ENCODE data around the gene RUVBL2.
"Not testable (repeated sequence)": the region's sequence is repeated elsewhere in the genome, so short reads cannot be mapped to it uniquely, and the experiment has no call there.

RUVBL2 gene

GRCh38 chr19:49039736-49040135 lies 46.0 kb downstream of the RUVBL2 start:
- H3K27me3 ChIP-seq; H3K36me3 ChIP-seq; H3K27ac ChIP-seq; H3K9ac ChIP-seq; H3K4me3 ChIP-seq; H4K20me1 ChIP-seq; H3K9me3 ChIP-seq (replicated peaks in 1 of 11): not testable (repeated sequence)
- peaks cover 0 to 13% (median 0%) of the 10 kb centered on the region in 10 experiments; a peak in 7 of 20 replicates for H3K4me1 ChIP-seq
- peak overlapping the region in 5 of 11 experiments; percentile 3 to 26 (median 10); a peak in 3 of 22 replicates for H3K4me2 ChIP-seq

GRCh38 chr19:49042177-49042576 lies 48.5 kb downstream of the RUVBL2 start:
- TF ChIP-seq Cebpa-rat (IDR thresholded peaks at IDR 0.05): no peak
- H3K36me3 ChIP-seq: no peaks in the 10 kb centered on the region

GRCh38 chr19:49042666-49043065 lies 49.0 kb downstream of the RUVBL2 start:
- H3K9ac ChIP-seq; H3K4me3 ChIP-seq; H4K20me1 ChIP-seq; H3K4me2 ChIP-seq; H3K36me3 ChIP-seq; H3K27ac ChIP-seq; H3K27me3 ChIP-seq; H3K9me3 ChIP-seq (replicated peaks in 1 of 11): not testable (repeated sequence)
- H3K4me1 ChIP-seq: peaks cover 0 to 13% (median 0%) of the 10 kb centered on the region in 10 experiments; a peak in 7 of 20 replicates

More at GRCh38 chr19:49042177-49042576, 48.5 kb downstream of the RUVBL2 start:
- no peak overlapping the region for H3K4me3 ChIP-seq
- H3K4me1 ChIP-seq: peaks cover 0 to 13% (median 0%) of the 10 kb centered on the region in 10 experiments; a peak in 7 of 20 replicates
- no peak overlapping the region for H3K9ac ChIP-seq
- H4K20me1 ChIP-seq: no peaks in the 10 kb centered on the region
- no peak overlapping the region for H3K4me2 ChIP-seq
- no peaks in the 10 kb centered on the region for H3K9me3 ChIP-seq (replicated peaks in 1 of 11)
- H3K27ac ChIP-seq: no peak overlapping the region
- no peaks in the 10 kb centered on the region for H3K27me3 ChIP-seq

DNA sequence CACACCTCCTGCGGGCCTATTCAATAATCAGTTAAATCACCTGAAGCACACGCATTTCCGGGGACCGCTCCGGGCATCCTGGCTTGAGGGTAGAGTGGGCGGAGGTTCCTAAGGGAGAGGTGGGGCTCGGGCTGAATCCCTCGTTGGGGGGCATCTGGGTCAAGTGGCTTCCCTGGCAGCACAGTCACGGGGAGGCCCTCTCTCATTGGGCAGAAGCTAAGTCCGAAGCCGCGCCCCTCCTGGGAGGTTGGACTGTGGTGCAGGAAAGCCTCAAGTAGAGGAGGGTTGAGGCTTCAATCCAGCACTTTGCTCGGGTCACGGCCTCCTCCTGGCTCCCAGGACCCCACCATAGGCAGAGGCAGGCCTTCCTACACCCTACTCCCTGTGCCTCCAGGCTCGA lies 49.9 kb downstream of the RUVBL2 start, which contains the start of gene CGB5:
CGB5 (plus strand) TSS at position 301 of the 400 bp plus-strand sequence. CDS start 362 bp downstream, outside the sequence.
- not testable (repeated sequence) for H3K4me2 ChIP-seq; H3K9me3 ChIP-seq (replicated peaks in 1 of 11); H3K36me3 ChIP-seq; H3K9ac ChIP-seq; H3K4me3 ChIP-seq; H3K27me3 ChIP-seq; H4K20me1 ChIP-seq; H3K27ac ChIP-seq
- peaks cover 0 to 12% (median 0%) of the 10 kb centered on the region in 10 experiments; a peak in 7 of 20 replicates for H3K4me1 ChIP-seq

DNA sequence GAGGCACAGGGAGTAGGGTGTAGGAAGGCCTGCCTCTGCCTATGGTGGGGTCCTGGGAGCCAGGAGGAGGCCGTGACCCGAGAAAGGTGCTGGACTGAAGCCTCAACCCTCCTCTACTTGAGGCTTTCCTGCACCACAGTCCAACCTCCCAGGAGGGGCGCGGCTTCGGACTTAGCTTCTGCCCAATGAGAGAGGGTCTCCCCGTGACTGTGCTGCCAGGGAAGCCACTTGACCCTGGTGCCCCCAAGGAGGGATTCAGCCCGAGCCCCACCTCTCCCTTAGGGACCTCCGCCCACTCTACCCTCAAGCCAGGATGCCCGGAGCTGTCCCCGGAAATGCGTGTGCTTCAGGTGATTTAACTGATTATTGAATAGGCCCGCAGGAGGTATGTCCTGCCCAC lies 55.3 kb downstream of the RUVBL2 start, which contains the start of gene CGB8:
CGB8 (minus strand) TSS at position 101 of the 400 bp plus-strand sequence. CDS start 372 bp downstream, outside the sequence.
- not testable (repeated sequence) for H3K9me3 ChIP-seq (replicated peaks in 1 of 11); H3K9ac ChIP-seq; H3K4me3 ChIP-seq; H3K36me3 ChIP-seq; H3K27me3 ChIP-seq; H3K4me1 ChIP-seq; H4K20me1 ChIP-seq; H3K27ac ChIP-seq; H3K4me2 ChIP-seq

DNA sequence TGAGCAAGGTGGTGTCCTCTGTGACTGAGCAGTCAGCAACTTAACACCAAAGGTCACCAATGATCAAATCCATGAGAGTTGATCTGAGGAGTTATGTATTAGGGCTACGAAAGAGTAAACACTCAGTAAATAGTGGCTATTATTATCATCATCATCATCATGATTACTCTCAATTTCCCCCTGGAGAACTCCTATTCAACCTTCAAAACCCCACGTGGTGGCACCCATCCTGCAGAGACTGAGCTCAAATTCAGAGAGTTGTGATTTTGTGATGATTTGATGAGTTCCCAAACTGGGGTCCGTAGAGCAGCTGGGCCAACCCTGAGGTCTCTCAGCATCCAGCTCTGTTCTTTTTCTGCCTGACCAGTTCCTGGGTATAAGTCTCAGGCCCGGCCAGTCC lies 56.1 kb downstream of the RUVBL2 start:
- not testable (repeated sequence) for H3K4me2 ChIP-seq; H3K4me1 ChIP-seq; H3K4me3 ChIP-seq; H3K27ac ChIP-seq; H4K20me1 ChIP-seq; H3K9ac ChIP-seq; H3K27me3 ChIP-seq; H3K36me3 ChIP-seq; H3K9me3 ChIP-seq (replicated peaks in 1 of 11)

- not testable (repeated sequence) for H3K4me3 ChIP-seq; H3K4me1 ChIP-seq; H4K20me1 ChIP-seq; H3K36me3 ChIP-seq; H3K27ac ChIP-seq; H3K9me3 ChIP-seq (replicated peaks in 1 of 11); H3K4me2 ChIP-seq; H3K9ac ChIP-seq
- peaks cover 3 to 12% (median 7%) of the 10 kb centered on the region in 11 experiments for H3K27me3 ChIP-seq
Measured at GRCh38 chr19:49050376-49051033, 56.8 kb downstream of the RUVBL2 start.

GRCh38 chr19:49056101-49056901 lies 62.6 kb downstream of the RUVBL2 start:
- Histone ChIP-seq H4K20me1 (peaks cover 0 to 32% (median 0%) of the 10 kb centered on the region in 11 experiments; a peak in 6 of 22 replicates), H3K4me1 (peaks cover 19 to 33% (median 27%) of the 10 kb centered on the region in 10 experiments), H3K4me2 (peak overlapping the region; percentile 63 to 88 (median 82)), H3K27ac (no peak overlapping the region), H3K27me3 (peaks cover 61 to 66% (median 65%) of the 10 kb centered on the region in 11 experiments), H3K4me3 (peak overlapping the region; percentile 33 to 63 (median 50); a peak in 18 of 20 replicates), H3K36me3 (no peaks in the 10 kb centered on the region), H3K9me3 (replicated peaks in 1 of 11) (no peaks in the 10 kb centered on the region), H3K9ac (peak overlapping the region in 7 of 11 experiments; percentile 5 to 57 (median 46); a peak in 8 of 22 replicates)
- TF ChIP-seq Cebpa-rat (IDR thresholded peaks at IDR 0.05): no peak

DNA sequence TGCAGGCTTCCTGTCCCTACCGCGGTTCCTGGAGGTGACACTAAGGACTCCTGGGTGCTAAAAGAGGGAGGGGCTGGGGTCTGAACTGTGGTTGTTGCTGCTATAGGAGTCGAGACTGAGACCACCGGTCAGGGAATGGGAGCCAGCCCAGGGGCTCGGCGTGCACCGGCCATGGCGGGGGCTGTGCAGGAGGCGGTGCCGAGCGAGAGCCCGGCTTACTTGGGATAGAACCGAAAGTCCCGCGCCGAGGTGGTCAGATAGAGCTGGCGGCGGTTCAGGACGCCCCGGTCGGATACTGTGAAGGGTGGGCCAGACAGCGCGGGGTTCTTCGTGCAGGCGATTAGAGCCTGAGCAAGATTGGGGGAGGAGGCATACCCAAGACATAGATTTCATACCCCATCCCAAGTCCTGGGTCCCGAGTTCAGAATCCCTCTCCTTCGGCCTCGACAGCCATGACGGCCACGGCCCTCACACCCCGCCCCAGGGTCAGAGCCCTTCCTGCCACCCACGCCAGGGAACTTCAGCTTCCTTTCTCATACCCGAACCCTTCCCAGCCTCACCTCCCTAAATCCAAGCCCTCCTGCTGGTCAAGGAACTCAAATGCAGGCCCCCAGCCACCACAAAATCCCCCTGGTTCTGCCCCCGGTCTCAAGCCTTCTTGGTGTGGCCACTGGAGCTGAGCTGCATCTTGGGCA lies 63.4 kb downstream of the RUVBL2 start:
- peak overlapping the region; percentile 63 to 88 (median 82) for H3K4me2 ChIP-seq
- H3K9me3 ChIP-seq (replicated peaks in 1 of 11); H3K27ac ChIP-seq; H3K36me3 ChIP-seq: not testable (repeated sequence)
- peak overlapping the region in 1 of 11 experiments; percentile 44; a peak in 1 of 22 replicates for H3K9ac ChIP-seq
- peaks cover 19 to 33% (median 27%) of the 10 kb centered on the region in 10 experiments for H3K4me1 ChIP-seq
- H3K27me3 ChIP-seq: peaks cover 69 to 74% (median 72%) of the 10 kb centered on the region in 11 experiments
- peak overlapping the region in 9 of 10 experiments; percentile 33 to 63 (median 51); a peak in 16 of 20 replicates for H3K4me3 ChIP-seq
- peaks cover 0 to 32% (median 0%) of the 10 kb centered on the region in 11 experiments; a peak in 6 of 22 replicates for H4K20me1 ChIP-seq
